Brain microvascular endothelial cell (primary cell): Measurements from ENCODE around the gene ADAMTS17.

Source experiments
- DNase-seq: peaks from one replicate; pipeline ENCODE4 v3.0.0-alpha.2; 2020
- H3K27ac ChIP-seq: fragments of 250-450 bp; sonication (Bioruptor Pico); 2 replicates; pipeline ENCODE4 v1.5.1; 2020; ENCODE audit warnings: mild to moderate bottlenecking, moderate library complexity
- H3K27me3 ChIP-seq: fragments of 250-450 bp; sonication (Bioruptor Pico); replicated peaks from 2 replicates; pipeline ENCODE4 v1.5.1; 2020; ENCODE audit warnings: mild to moderate bottlenecking
- H3K36me3 ChIP-seq: fragments of 250-450 bp; sonication (Bioruptor Pico); replicated peaks from 2 replicates; pipeline ENCODE4 v1.5.1; 2020; ENCODE audit warnings: mild to moderate bottlenecking
- H3K4me3 ChIP-seq: 2 replicates; pipeline ENCODE4 v1.5.1; 2011; ENCODE audit warnings: low read depth, mild to moderate bottlenecking, control low read depth, low read length, moderate library complexity
- CTCF ChIP-seq: IDR thresholded peaks from 2 replicates; pipeline ENCODE4 v1.5.1; 2011; ENCODE audit warnings: low read depth, mild to moderate bottlenecking, moderate library complexity, low read length, control low read depth, inconsistent platforms; ENCODE audit errors: missing control alignments
- in situ Hi-C: cut with HindIII; loops from 2 replicates; pipeline ENCODE4 v1.10.0; 2017; ENCODE audit warnings: low sequenced_read_pairs, low pct_ligation_motif_present

The ADAMTS17 gene

GRCh38 chr15:99979371-99979770 is 362.4 kb downstream of the ADAMTS17 start:
- no peak for TF ChIP-seq CTCF
- no peak overlapping the region for H3K27ac ChIP-seq
- no peak overlapping the region for H3K4me3 ChIP-seq
- H3K36me3 ChIP-seq, result no peaks in the 10 kb centered on the region
- no peaks in the 10 kb centered on the region for H3K27me3 ChIP-seq
- no peak for DNase-seq
- in situ Hi-C loops, result no loop called here

- H3K27me3 ChIP-seq, result no peaks in the 10 kb centered on the region
- H3K27ac ChIP-seq, result no peak overlapping the region
- DNase-seq, result no peak
- no peaks in the 10 kb centered on the region for H3K36me3 ChIP-seq
- H3K4me3 ChIP-seq, result no peak overlapping the region
- TF ChIP-seq CTCF, result no peak
- in situ Hi-C loops, result no loop called here
Measured at GRCh38 chr15:99978426-99978825, 363.3 kb downstream of the ADAMTS17 start.

GRCh38 chr15:99977929-99978328 is 363.8 kb downstream of the ADAMTS17 start:
- Histone ChIP-seq H3K27me3 (no peaks in the 10 kb centered on the region), H3K36me3 (no peaks in the 10 kb centered on the region), H3K27ac (no peak overlapping the region), H3K4me3 (no peak overlapping the region)
- in situ Hi-C loops, result no loop called here
- DNase-seq, result no peak
- no peak for TF ChIP-seq CTCF

GRCh38 chr15:99976811-99977271 is 364.9 kb downstream of the ADAMTS17 start:
- Histone ChIP-seq H3K27me3 (no peaks in the 10 kb centered on the region), H3K4me3 (no peak overlapping the region), H3K36me3 (no peaks in the 10 kb centered on the region), H3K27ac (no peak overlapping the region)
- no peak for TF ChIP-seq CTCF
- in situ Hi-C loops, result no loop called here
- peak; percentile 22 for DNase-seq

GRCh38 chr15:99976000-99976399 is 365.8 kb downstream of the ADAMTS17 start:
- in situ Hi-C loops, result no loop called here
- Histone ChIP-seq H3K27ac (no peak overlapping the region), H3K36me3 (no peaks in the 10 kb centered on the region), H3K4me3 (no peak overlapping the region), H3K27me3 (no peaks in the 10 kb centered on the region)
- TF ChIP-seq CTCF, result no peak
- no peak for DNase-seq

- Histone ChIP-seq H3K36me3 (no peaks in the 10 kb centered on the region), H3K27me3 (no peaks in the 10 kb centered on the region), H3K27ac (no peak overlapping the region), H3K4me3 (no peak overlapping the region)
- no peak for DNase-seq
- no peak for TF ChIP-seq CTCF
- in situ Hi-C loops, result no loop called here
Measured at GRCh38 chr15:99974246-99974645, 367.5 kb downstream of the ADAMTS17 start.
